ENCODE measurements around the gene MAJIN.
A peak's percentile ranks its signal among the peaks of the same experiment; 100 is the strongest.

MAJIN gene

DNA sequence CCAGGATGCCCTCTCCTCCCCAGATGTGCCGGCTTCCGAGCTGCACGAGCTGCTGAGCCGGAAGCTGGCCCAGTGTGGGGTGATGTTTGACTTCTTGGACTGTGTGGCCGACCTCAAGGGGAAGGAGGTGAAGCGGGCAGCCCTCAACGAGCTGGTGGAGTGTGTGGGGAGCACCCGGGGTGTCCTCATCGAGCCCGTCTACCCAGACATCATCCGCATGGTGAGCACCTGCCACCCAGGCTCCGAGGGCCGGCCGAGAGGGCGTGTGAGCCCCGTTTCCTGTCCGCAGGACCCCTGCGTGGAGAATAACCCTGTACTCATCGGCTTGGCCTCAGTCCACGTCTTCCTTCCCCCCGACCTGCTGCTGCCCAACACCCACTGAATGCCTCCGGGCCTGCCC, 45.2 kb downstream of the MAJIN start:
- Mint-ChIP-seq H3K9me3 (no peaks in the 10 kb centered on the region), H3K4me3 (peak overlapping the region; percentile 73 to 82 (median 81)), H3K27me3 (ENCODE audit: low read depth) (no peaks in the 10 kb centered on the region), H3K36me3 (ENCODE audit: low read depth) (peaks cover 29% of the 10 kb centered on the region), H3K4me1 (peaks cover 8% of the 10 kb centered on the region), H3K27ac (peak overlapping the region in 1 of 3 experiments; percentile 31)
- TF ChIP-seq, protein P1, sequence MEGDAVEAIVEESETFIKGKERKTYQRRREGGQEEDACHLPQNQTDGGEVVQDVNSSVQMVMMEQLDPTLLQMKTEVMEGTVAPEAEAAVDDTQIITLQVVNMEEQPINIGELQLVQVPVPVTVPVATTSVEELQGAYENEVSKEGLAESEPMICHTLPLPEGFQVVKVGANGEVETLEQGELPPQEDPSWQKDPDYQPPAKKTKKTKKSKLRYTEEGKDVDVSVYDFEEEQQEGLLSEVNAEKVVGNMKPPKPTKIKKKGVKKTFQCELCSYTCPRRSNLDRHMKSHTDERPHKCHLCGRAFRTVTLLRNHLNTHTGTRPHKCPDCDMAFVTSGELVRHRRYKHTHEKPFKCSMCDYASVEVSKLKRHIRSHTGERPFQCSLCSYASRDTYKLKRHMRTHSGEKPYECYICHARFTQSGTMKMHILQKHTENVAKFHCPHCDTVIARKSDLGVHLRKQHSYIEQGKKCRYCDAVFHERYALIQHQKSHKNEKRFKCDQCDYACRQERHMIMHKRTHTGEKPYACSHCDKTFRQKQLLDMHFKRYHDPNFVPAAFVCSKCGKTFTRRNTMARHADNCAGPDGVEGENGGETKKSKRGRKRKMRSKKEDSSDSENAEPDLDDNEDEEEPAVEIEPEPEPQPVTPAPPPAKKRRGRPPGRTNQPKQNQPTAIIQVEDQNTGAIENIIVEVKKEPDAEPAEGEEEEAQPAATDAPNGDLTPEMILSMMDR (IDR thresholded peaks at IDR 0.05; ENCODE audit: unreplicated experiment in 3 of 3), result no peak

DNA sequence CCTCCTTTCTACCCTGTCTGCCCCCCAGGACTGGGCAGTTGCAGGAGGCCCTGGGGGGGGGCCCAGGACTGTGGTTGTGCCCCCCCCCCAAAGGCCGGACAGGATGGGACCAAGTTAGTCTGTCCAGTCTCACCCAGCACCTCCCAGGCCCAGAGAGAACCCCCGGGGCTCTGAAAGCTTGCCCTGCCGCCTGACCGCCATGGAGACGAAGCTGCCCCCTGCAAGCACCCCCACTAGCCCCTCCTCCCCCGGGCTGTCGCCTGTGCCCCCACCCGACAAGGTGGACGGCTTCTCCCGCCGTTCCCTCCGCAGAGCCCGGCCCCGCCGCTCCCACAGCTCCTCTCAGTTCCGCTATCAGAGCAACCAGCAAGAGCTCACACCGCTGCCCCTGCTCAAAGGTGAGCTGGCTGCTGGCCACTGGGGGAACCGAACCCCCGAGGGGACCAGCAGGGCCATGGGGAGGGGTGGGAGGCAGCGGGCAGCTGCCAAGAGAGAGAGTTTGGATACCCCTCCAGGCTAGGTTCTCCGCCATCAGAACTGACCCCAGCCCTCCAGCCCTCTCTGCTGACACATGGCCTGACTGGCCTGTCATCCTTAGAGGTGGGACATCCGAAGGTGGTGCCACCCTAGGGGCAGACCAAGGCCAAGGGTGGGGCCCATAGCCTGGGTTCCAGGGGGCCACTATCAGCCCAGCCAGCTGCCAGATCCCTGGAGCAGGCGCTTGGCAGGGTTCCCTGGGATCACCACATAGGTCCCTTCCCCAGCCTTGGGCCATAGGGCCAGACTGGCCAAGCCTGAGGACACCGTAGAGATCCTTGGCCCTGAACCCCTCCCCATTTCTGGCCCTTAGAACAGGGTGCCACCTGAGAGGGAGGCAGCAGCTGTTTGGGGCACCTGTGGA, 46.1 kb downstream of the MAJIN start:
- peaks cover 22% of the 10 kb centered on the region for H3K36me3 Mint-ChIP-seq (ENCODE audit: low read depth)

DNA sequence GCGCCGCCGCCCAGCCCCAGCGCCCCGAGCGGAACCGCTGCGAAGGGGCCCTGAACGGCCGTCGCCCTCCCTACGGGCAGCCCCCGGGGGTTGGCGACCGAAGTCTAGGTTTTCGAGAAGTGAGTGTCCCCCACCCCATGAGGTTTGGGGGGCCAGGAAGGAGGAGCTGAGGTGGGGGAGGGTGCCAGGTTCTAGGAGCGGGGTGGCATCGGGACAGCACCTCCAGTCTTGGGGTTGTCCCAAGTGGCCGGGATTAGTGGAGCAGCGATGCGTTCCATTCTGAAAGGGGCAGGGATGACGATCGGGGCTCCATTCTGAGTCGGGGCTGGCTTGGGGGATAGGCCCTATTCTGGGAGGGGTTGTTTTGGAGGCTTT, 47.0 kb downstream of the MAJIN start:
- Mint-ChIP-seq H3K27me3 (ENCODE audit: low read depth) (no peaks in the 10 kb centered on the region), H3K4me3 (peak overlapping the region; percentile 90 to 99 (median 92)), H3K4me1 (peaks cover 8% of the 10 kb centered on the region), H3K36me3 (ENCODE audit: low read depth) (peaks cover 13% of the 10 kb centered on the region), H3K9me3 (no peaks in the 10 kb centered on the region), H3K27ac (peak overlapping the region in 2 of 3 experiments; percentile 40 to 82)
- TF ChIP-seq, protein P1 (IDR thresholded peaks at IDR 0.05; ENCODE audit: unreplicated experiment in 3 of 3), result no peak

More for the DNA sequence above, 46.1 kb downstream of the MAJIN start:
- Mint-ChIP-seq H3K4me1 (peaks cover 8% of the 10 kb centered on the region), H3K27ac (no peak overlapping the region), H3K9me3 (no peaks in the 10 kb centered on the region), H3K27me3 (ENCODE audit: low read depth) (no peaks in the 10 kb centered on the region), H3K4me3 (peak overlapping the region; percentile 90 to 99 (median 92))
- TF ChIP-seq, protein P1 (IDR thresholded peaks at IDR 0.05; ENCODE audit: unreplicated experiment in 3 of 3), result no peak

DNA sequence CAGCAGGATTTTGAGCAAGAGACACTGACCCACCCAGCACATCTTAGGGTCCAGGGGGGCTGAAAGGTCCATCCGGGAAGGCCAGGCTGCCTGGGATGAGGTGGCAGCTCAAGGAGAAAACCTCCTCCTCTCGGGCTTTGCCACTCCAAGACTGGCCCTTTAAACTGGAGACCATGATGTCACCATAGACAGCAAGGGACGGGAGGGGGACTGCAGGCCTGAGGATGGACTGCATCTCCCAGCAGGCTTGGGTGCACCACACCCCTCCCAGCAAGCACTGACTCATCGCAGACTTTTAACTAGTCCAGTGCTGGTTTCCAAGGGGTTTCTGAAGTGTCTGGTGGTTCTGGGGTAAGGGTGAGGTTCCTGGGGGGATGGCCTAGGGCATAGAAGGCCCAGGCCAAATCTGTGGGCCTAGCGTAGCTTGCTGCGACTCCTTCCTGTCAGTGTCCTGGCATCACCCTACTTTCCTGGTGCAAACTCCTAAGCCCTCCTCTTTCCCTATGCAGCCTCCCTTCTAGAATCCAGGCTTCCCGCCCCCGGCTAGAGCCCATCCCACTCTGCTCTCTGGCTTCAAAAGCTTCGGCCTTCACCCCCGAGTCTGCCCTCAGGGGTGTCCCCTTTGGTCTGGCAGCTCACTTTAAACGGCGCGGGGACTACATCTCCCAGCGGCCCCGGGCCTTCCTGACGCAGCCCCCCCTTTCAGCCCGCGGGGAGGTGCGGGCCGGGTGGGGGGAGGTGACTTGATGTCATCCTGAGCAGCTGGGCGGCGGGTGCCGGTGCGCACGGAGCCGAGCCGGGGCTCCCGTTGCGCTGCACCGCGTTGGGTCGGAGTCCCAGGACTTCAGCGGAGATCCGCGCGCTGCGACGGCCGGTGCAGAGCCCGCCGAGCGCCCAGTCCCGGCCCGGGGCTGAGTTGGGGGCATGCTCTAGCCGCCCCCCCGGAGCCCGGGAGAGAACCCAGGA, 47.7 kb downstream of the MAJIN start, which contains the start of gene PPP2R5B:
Gene PPP2R5B, plus strand, starts transcription at position 746 of the 966 bp plus-strand sequence. CDS start 1,046 bp downstream, outside the sequence.
- peak within 1 kb of the TSS; percentile 97 to 99 (median 99) for H3K4me3 Mint-ChIP-seq
- TF ChIP-seq, protein P1 (IDR thresholded peaks at IDR 0.05; ENCODE audit: unreplicated experiment in 3 of 3), result no peak
- peaks cover 13% of the 10 kb centered on the region for H3K4me1 Mint-ChIP-seq
- H3K9me3 Mint-ChIP-seq, result no peaks in the 10 kb centered on the region
- H3K27ac Mint-ChIP-seq, result peak within 1 kb of the TSS; percentile 94 to 99 (median 98)
- H3K27me3 Mint-ChIP-seq (ENCODE audit: low read depth), result no peaks in the 10 kb centered on the region
- peaks cover 8% of the 10 kb centered on the region for H3K36me3 Mint-ChIP-seq (ENCODE audit: low read depth)

DNA sequence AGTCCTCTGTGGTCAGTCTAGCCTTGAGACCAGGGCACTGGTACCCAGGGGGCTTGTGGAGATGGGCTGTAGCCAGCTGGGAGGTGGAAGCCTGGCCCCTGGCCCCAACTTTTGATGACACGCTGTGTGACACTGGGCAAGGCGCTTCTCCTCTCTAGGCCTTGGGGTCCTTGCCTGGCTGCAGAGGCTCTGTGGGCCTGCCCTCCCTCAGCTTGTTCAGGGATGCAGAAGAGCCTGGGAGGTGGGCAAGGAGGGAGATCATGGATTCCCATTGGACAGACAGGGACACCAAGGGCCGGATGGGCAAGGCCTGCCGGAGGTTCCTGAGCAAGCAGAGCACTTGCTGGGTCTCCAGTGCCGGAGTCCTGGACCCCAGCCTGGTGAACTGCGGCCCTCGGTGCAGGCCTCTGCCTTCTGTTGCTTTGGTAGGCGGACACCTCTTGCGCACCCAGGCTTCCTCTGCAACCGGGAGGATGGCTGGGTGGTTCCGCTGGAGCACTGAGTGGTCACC, 48.7 kb downstream of the MAJIN start:
- Mint-ChIP-seq H3K27ac (peak overlapping the region in 1 of 3 experiments; percentile 99), H3K27me3 (ENCODE audit: low read depth) (no peaks in the 10 kb centered on the region), H3K36me3 (ENCODE audit: low read depth) (peaks cover 7% of the 10 kb centered on the region), H3K9me3 (no peaks in the 10 kb centered on the region), H3K4me3 (peak overlapping the region; percentile 29 to 99 (median 97)), H3K4me1 (peaks cover 13% of the 10 kb centered on the region)
- TF ChIP-seq, protein P1 (IDR thresholded peaks at IDR 0.05; ENCODE audit: unreplicated experiment in 3 of 3), result no peak
